GM19238 (cell line): Measurements from ENCODE around the gene OR56B4.
"Not testable (repeated sequence)": the region's sequence is repeated elsewhere in the genome, so short reads cannot be mapped to it uniquely, and the experiment has no call there.

ENCODE experiments used
- DNase-seq: peaks from one replicate; pipeline ENCODE4 v3.0.0; 2011; ENCODE audit warnings: low spot score; ENCODE audit not compliant: insufficient read length

The OR56B4 gene

GRCh38 chr11:6107384-6107783 lies at the start of gene OR56B4:
Gene OR56B4, plus strand, starts transcription at chr11:6107684. Its CDS starts 95 bp downstream, at chr11:6107779.
- DNase-seq: not testable (repeated sequence)

GRCh38 chr11:6061475-6061874 lies 46.0 kb upstream of the OR56B4 start:
- DNase-seq: no peak

GRCh38 chr11:6062691-6063358 lies 44.7 kb upstream of the OR56B4 start:
- peak; percentile 7 for DNase-seq

DNA sequence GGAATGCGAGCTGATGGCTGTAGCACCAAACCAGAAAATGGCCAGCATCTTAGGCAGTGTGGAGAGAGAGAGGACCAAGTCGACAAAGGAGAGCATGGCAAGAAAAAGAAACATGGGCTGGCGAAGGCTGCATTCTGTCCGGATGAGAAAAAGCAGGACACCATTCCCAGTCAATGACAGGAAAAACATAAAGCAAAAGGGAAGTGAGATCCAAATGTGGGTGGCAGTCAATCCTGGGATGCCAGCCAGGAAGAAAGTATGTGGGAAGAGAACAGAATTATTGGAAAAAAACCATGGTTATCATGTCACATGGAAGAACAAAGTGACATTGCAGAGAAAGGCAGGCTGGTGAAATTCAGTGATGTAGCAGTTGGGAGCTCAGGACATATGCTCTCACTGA lies 40.0 kb upstream of the OR56B4 start:
- no peak for DNase-seq

DNA sequence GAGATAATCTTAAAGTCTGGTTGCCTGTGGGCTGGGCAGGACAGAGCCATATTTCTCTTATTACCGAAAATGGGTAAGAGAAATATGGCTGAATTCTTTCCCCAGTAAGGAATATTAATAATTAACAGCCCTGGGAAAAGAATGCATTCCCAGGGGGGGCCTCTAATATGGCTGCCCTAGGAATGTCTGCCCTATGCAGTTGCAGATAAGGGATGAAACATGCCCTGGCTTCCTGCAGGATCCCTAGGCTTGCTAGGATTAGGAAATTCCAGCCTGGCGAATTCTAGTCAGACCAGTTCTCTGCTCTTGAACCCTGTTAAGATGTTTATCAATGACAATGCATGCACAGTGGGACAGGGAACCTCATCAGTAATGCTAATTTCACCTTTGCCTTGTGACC lies 31.0 kb upstream of the OR56B4 start:
- DNase-seq: not testable (repeated sequence)

DNA sequence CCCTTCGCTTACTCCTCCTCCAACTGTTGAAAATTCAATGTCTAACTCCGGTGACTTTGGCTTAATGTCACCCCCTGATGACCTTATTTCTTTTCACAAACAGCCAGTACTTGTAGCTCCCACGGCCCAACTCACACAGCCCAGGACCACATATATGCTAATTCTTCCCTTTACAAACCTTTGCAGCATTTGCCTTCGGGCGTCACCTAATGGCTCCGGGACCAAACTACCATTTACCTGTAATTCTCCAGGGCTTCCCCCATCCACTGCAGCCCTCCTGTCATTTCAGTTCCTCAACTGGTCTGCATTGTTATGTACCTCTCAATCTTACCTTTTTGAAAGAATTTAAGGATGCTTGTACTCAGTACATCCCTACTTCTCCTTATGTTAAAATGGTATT lies 29.8 kb upstream of the OR56B4 start:
- no peak for DNase-seq

DNA sequence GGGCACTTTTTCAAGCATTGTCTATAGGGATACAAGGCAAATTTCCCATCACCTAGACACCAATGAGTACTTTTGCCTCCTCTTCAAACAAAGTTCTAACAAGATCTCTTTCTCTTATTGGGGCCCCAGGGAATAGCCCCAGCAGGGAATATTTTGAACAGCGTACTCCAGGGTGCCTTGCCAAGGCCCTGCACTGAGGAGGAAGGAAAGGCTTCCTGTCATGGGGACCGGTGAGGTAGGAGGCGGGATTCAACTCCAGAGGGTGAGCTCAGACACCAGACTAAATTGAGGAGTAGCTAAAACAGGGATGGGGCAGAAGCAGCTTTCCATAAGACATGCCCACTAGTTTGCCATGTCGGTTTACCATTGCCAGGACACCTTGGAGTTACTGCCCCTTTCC lies 28.0 kb upstream of the OR56B4 start:
- DNase-seq: no peak

GRCh38 chr11:6083129-6083528 lies 24.4 kb upstream of the OR56B4 start:
- no peak for DNase-seq

DNA sequence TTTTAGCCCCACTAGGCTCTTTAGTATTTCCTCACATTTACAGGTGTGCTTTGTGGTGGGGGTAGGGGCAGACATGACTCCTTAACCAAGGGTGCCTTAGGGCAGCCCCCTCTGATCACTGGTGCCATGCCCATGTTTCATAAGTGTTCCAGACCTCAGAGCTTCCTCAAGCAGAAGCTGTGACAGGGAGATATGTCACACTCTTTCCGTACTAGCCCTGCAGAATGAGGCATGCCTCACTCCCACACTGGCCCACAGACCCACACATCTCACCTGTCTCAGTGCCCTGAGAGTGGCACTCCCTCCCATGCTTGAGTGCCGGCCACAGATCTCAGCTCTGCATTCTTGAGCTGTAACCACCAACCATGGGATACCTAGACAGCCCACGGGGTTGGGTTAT lies 22.9 kb upstream of the OR56B4 start:
- no peak for DNase-seq

DNA sequence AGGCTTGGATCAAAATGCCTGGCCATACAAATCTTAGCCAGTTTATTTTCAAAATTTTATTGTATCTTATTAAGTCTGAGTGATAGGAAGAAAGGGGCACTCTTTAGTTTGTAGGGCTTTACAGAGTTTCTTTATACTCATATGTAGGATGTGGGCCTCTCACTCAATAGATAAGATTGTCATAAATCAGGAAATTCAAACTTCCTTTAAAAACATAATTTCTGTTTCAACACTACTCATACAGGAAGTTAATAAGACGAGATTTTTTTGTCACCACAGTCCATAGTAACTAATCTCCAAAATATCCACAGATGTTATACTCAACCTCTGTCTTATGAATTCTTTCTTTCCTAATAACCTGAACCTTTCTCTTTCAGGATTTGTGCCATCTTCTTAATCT lies 13.3 kb upstream of the OR56B4 start:
- DNase-seq: no peak

DNA sequence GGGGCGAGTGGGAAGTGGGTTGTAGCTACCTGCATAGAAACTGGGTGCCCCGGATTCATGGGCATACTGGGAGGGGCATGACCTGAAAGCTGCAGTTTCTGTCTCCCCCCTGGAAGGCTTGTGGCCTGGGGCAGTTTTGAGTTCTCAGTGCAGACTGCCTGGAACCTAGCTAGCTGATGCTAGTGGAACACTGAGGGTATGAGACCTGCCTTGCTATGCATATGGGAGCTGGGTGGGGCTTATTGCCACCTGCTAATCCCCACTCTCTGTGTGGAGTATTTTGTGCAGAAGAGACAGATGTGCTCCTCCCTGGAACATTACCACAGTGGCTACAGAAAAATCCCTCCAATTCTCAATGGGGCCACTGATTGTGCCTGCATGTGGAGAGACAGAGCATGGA lies 11.7 kb upstream of the OR56B4 start:
- DNase-seq: no peak

DNA sequence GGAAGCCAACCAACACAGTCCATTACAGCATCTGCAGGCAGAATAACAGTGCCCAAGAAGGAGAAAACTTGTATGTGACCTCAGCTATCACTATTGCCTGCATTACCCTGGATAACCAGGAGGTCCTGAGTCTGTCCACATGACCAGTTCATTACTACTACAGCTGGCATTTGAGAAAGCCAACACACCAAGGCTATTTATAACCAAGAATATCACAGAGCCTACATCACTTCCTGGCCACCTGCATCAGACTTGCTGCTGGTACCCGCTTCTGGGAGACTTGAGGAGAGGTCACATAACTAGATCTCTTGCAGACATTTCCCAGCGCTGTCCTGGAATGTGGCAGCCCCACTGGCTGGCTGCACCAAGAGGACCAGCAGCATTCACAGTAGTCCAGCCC lies 11.1 kb upstream of the OR56B4 start:
- no peak for DNase-seq

DNA sequence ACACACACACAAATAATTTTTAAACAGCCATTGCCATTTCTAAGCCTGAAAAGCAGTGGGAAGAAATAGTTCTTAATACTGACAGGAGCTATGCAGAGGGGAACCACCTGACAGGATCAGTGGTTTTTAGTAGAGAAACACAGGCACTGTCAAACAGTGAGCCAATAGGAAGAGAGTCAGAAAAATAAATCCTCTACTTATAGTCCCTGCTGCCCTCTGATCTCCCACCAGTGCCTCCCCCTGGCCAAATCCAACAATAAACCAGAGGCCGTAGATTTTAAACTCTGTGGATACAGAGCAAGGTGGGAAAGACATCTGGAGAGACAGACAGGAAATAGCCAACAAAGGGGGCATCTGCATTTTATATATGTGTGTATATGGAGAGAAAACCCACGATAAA lies 7.9 kb upstream of the OR56B4 start:
- no peak for DNase-seq

DNA sequence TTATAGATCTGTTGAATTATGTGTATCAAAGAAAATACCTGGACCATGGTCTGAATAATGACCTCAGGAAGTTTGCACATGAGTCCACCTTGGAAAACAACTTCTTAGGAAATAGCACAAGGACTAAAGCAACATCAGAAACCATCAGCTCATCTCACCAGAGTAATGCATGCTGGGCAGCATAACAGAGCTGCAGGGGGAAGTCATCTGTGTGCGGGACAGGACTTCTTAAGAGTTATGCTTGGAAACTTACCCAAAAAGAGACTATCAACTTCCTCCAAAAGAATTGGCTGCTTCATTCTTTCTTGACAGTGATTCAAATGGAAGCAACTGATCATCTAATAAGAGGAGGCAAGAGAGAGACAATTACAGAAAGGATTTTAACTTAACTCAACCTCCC lies 2.5 kb downstream of the OR56B4 start:
- DNase-seq: no peak

- no peak for DNase-seq
Measured at GRCh38 chr11:6111673-6112072, 4.2 kb downstream of the OR56B4 start.

DNA sequence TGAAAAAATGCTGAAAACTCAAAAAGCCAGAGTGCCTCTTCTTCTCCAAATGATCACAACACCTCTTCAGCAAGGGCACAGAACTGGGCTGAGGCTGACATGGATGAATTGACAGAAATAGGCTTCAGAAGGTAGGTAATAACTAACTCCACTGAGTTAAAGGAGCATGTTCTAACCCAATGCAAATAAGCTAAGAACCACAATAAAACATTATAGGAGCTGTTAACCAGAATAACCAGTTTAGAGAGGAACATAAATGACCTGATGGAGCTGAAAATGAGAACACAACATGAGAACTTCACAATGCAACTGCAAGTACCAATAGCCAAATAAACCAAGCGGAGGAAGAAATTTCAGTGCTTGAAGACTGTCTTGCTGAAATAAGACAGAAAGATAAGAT lies 9.2 kb downstream of the OR56B4 start:
- DNase-seq: no peak

DNA sequence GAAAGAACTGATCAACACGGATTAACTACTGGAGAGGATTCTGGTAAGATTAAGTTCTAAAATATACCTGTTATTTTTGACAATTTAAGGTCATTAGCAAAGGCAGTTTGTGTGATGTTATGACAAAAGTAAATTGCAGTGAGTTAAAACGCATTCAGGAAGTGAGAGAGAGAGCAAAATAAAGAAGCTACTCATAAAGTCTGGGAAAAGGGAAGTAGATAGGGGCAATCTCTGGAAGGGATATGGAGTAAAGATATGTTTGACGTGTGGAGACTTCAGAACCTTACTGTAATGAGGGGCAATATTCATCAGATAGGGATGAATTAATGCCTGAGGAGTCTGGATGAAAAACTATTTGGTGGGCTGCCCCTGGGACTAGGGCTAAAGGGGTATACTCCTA lies 16.8 kb downstream of the OR56B4 start:
- no peak for DNase-seq

DNA sequence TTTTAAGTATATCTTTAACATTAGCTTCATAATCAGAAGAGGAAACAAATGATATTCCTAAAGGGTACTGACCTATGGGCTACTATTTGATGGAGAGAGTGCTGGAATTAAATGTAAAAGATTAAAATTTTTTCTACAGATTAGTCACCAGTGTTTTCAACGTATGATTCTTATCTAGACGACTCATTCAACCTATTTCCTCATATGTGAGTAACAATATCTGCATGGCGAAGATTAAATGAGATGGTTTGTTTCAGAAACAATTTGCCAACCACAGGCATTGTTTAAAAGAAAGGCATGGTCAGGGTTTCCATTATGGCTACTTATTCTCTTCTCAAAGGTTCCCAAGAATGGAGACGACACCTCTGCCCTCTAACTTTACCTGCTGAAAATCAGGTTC lies 20.4 kb downstream of the OR56B4 start:
- DNase-seq: no peak

DNA sequence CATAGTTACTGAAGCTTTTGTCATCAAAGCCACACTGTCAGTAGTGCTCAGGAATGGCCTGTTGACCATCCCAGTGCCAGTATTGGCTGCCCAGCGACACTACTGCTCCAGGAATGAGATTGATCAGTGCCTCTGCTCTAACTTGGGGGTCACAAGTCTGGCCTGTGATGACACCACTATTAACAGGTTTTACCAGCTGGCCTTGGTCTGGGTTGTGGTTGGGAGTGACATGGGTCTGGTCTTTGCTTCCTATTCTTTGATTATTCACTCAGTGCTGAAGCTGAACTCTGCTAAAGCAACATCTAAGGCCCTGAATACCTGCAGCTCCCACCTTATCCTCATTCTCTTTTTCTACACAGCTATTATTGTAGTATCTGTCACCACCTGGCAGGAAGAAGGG lies 21.5 kb downstream of the OR56B4 start:
- DNase-seq: no peak

GRCh38 chr11:6129635-6130034 lies 22.2 kb downstream of the OR56B4 start:
- no peak for DNase-seq

DNA sequence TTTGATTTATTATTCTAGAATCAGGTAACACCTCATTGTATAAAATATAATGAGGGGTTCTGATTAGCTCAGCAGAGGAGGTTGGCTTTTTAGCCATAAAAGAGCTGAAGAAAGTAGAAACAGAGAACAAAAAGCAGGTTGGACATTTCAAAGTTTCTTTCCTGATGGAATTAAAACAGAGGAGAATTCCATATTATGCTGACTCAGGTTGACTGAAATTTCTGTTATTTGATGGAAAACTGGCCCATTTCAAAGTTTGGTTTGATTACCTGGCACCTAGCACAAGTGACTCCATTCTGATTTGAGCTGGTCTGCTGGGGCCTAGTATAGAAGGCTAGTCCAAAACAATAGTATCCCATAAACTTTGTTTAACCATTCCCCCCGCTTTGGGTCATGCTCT lies 24.9 kb downstream of the OR56B4 start:
- no peak for DNase-seq

- DNase-seq: not testable (repeated sequence)
Measured at GRCh38 chr11:6135936-6136335, 28.5 kb downstream of the OR56B4 start.

GRCh38 chr11:6142936-6143335 lies 35.5 kb downstream of the OR56B4 start:
- DNase-seq: no peak

DNA sequence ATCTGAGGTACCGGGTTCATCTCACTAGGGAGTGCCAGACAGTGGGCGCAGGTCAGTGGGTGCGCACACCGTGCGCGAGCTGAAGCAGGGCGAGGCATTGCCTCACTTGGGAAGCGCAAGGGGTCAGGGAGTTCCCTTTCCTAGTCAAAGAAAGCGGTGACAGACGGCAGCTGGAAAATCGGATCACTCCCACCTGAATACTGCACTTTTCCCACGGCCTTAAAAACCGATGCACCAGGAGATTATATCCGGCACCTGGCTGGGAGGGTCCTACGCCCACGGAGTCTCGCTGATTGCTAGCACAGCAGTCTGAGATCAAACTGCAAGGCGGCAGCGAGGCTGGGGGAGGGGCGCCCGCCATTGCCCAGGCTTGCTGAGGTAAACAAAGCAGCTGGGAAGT lies 36.3 kb downstream of the OR56B4 start:
- DNase-seq: not testable (repeated sequence)
